Psoas muscle (tissue), 8 donors: Measurements from ENCODE around the gene C14orf93. TPM values are rescaled to one million over a fixed set of nuclear protein-coding genes. Genes with fewer than 3 reads are reported as not detected.

Experiments used
- ATAC-seq, 4 donors: fragments of 200-7000 bp; cut with Tn5 transposase; one replicate each; pipeline ENCODE4 v1.9.1; 2020; ENCODE audit warnings: moderate library complexity in 3 of 4, mild to moderate bottlenecking in 2 of 4
- DNase-seq, 2 donors: peaks; one replicate each; pipeline ENCODE4 v3.0.0-alpha.2; 2020
- H3K27ac ChIP-seq: fragments of 200-600 bp; one replicate; pipeline ENCODE4 v1.8.0; 2022
- H3K27me3 ChIP-seq, 3 donors: fragments of 200-600 bp in 1 of 3; one replicate each; pipeline versions ENCODE4 v1.6.1 to v1.8.0; 2013 to 2022; ENCODE audit warnings: low read length in 2 of 3, mild to moderate bottlenecking in 2 of 3, moderate library complexity in 1 of 3; ENCODE audit not compliant: insufficient read depth in 3 of 3
- H3K36me3 ChIP-seq, 2 donors: fragments of 200-600 bp in 1 of 2; one replicate each; pipeline versions ENCODE4 v1.6.1 to v1.8.0; 2013 to 2022; ENCODE audit warnings: low read depth in 1 of 2, mild to moderate bottlenecking in 1 of 2, moderate library complexity in 1 of 2; ENCODE audit not compliant: insufficient read depth in 1 of 2
- H3K4me1 ChIP-seq: fragments of 200-600 bp; one replicate; pipeline ENCODE4 v1.8.0; 2022
- H3K4me3 ChIP-seq: fragments of 200-600 bp; one replicate; pipeline ENCODE4 v1.8.0; 2022; ENCODE audit warnings: mild to moderate bottlenecking
- H3K9me3 ChIP-seq: fragments of 200-600 bp; one replicate; pipeline ENCODE4 v1.8.0; 2022
- CTCF ChIP-seq: fragments of 200-600 bp; IDR thresholded peaks from one replicate; pipeline ENCODE4 v1.8.0; 2022; ENCODE audit warnings: antibody characterized with exemption
- WGBS, 3 donors: extraction: QIAGEN DNeasy Blood & Tissue Kit; methylation state at CpG; one replicate each; pipeline versions ENCODE4 v1.1.6 to v1.1.7; 2013; 5-methylcytosine and 5-hydroxymethylcytosine counted together
- intact Hi-C, 2 donors: fragments of 100-400 bp; cut with DNase I; formaldehyde crosslinking; loops; one replicate each; pipeline versions ENCODE4 v1.11.0 to v1.14.2; 2022
- polyA plus RNA-seq, 3 donors: library from polyadenylated mRNA; stranded (reverse); fragments of 200-250 nt; gene quantifications; one replicate each; pipeline ENCODE4 v1.2.3, GENCODE V29; 2013
- total RNA-seq, 4 donors: library from RNA; stranded (reverse); fragmentation: NEBNext Ultra II Directional in 2 of 4; extraction: Animal tissue kit (Norgen Biotek cat#: 25700) in 2 of 4; gene quantifications; one replicate each; pipeline versions ENCODE4 v1.2.1 to v1.2.4, GENCODE V29; 2021 to 2023
- donor health status: healthy with polysubstance abuse.
- donor health status: DM: no; HTN: no; CAD: no; lungs with moderate emphysema.
- donor health status: Bipolar disorder and iron deficiency.
- donor health status: healthy.
- donor health status: DM: yes; HTN: yes; CAD: no.
- donor health status: DM: no; HTN: no; CAD: no.
- donor health status: DM: no; HTN: no; CAD: no.
- donor health status: DM: yes; HTN: yes; CAD: no.

The C14orf93 gene
- total and polyA plus RNA-seq, 7 donors: 1.7 to 5.1 (median 3.5) TPM

GRCh38 chr14:23034498-23035302, 24.8 kb upstream of the C14orf93 start, which contains the start of gene PSMB5:
Gene PSMB5, minus strand, starts transcription at chr14:23034900. Its CDS starts 19 bp downstream, at chr14:23034881.
- Histone ChIP-seq H3K9me3 (no peaks in the 10 kb centered on the region), H3K27me3 (no peaks in the 10 kb centered on the region), H3K4me1 (peaks cover 23% of the 10 kb centered on the region), H3K27ac (peak within 1 kb of the TSS; percentile 93), H3K4me3 (peak within 1 kb of the TSS; percentile 88), H3K36me3 (peaks cover 5 to 37% of the 10 kb centered on the region in 2 donors)
- ATAC-seq (peak; percentile 97), DNase-seq (peak; percentile 89 to 94)
- TF ChIP-seq CTCF: no peak
- intact Hi-C loops: loop anchor here in 1 of 2 donors (2.0 kb wide), 1 partner anchor 26 kb away; no protein-coding TSS in a partner anchor
- WGBS, 3 donors: 0 to 1% (median 1%) methylated on average over 34 to 36 of the region's 36 CpGs

- intact Hi-C loops: loop anchor here in 1 of 2 donors (2.0 kb wide), 1 partner anchor 25 kb away; no protein-coding TSS in a partner anchor
- peak in 1 of 4 donors; percentile 49 for ATAC-seq
- no peaks in the 10 kb centered on the region for H3K9me3 ChIP-seq
Observed at GRCh38 chr14:23033801-23034497, 24.0 kb upstream of the C14orf93 start.

GRCh38 chr14:23033251-23033727, 23.3 kb upstream of the C14orf93 start:
- Histone ChIP-seq H3K27ac (peak overlapping the region; percentile 93), H3K4me1 (peaks cover 33% of the 10 kb centered on the region), H3K27me3 (no peaks in the 10 kb centered on the region), H3K9me3 (no peaks in the 10 kb centered on the region), H3K36me3 (peaks cover 5 to 52% of the 10 kb centered on the region in 2 donors), H3K4me3 (peak overlapping the region; percentile 88)
- no peak for TF ChIP-seq CTCF
- no peak for ATAC-seq
- 85 to 89% (median 87%) methylated on average over 10 of the region's 10 CpGs for WGBS, 3 donors
- DNase-seq: no peak
- intact Hi-C loops: no loop called here

More at GRCh38 chr14:23033801-23034497, 24.0 kb upstream of the C14orf93 start:
- H3K27ac ChIP-seq: peak overlapping the region; percentile 93
- H3K4me1 ChIP-seq: peaks cover 29% of the 10 kb centered on the region
- no peak for DNase-seq
- H3K27me3 ChIP-seq: no peaks in the 10 kb centered on the region
- TF ChIP-seq CTCF: no peak
- WGBS, 3 donors: 36 to 37% (median 36%) methylated on average over 17 of the region's 17 CpGs
- peaks cover 5 to 45% of the 10 kb centered on the region in 2 donors for H3K36me3 ChIP-seq
- peak overlapping the region; percentile 88 for H3K4me3 ChIP-seq

- 94 to 97% (median 97%) methylated on average over 4 of the region's 4 CpGs for WGBS, 3 donors
Observed at GRCh38 chr14:23030936-23031335, 21.0 kb upstream of the C14orf93 start.

More at GRCh38 chr14:23030936-23031335, 21.0 kb upstream of the C14orf93 start:
- ATAC-seq (no peak), DNase-seq (no peak)
- H3K4me3 ChIP-seq: no peak overlapping the region
- intact Hi-C loops: no loop called here
- no peak for TF ChIP-seq CTCF
- H3K4me1 ChIP-seq: peaks cover 33% of the 10 kb centered on the region
- no peaks in the 10 kb centered on the region for H3K9me3 ChIP-seq
- no peak overlapping the region for H3K27ac ChIP-seq
- H3K36me3 ChIP-seq: peaks cover 5 to 75% of the 10 kb centered on the region in 2 donors
- no peaks in the 10 kb centered on the region for H3K27me3 ChIP-seq
